HG02870 (cell line): ENCODE data around the gene PARVB.

Experiments used
- ATAC-seq: cut with Tn5 transposase; IDR thresholded peaks from one replicate; pipeline ENCODE4 v1.9.1; 2021; ENCODE audit warnings: mild to moderate bottlenecking, moderate library complexity; ENCODE audit not compliant: unreplicated experiment

PARVB gene

GRCh38 chr22:44084044-44084772 is 60.1 kb downstream of the PARVB start:
- no peak for ATAC-seq

- no peak for ATAC-seq
Measured at GRCh38 chr22:44085743-44086270, 61.7 kb downstream of the PARVB start.

GRCh38 chr22:44086271-44087088 is 62.4 kb downstream of the PARVB start:
- ATAC-seq: no peak

- no peak for ATAC-seq
Measured at GRCh38 chr22:44087089-44087430, 63.0 kb downstream of the PARVB start.

GRCh38 chr22:44088976-44089570 is 65.0 kb downstream of the PARVB start:
- no peak for ATAC-seq

- no peak for ATAC-seq
Measured at GRCh38 chr22:44089717-44090570, 65.8 kb downstream of the PARVB start.

GRCh38 chr22:44090571-44090905 is 66.4 kb downstream of the PARVB start:
- ATAC-seq: no peak

- ATAC-seq: no peak
Measured at GRCh38 chr22:44091021-44091721, 67.1 kb downstream of the PARVB start.

GRCh38 chr22:44091751-44092150 is 67.6 kb downstream of the PARVB start:
- ATAC-seq: no peak

- ATAC-seq: no peak
Measured at GRCh38 chr22:44092636-44093220, 68.6 kb downstream of the PARVB start.

- ATAC-seq: no peak
Measured at GRCh38 chr22:44093791-44094190, 69.7 kb downstream of the PARVB start.

GRCh38 chr22:44094751-44095302 is 70.7 kb downstream of the PARVB start:
- ATAC-seq: no peak

- no peak for ATAC-seq
Measured at GRCh38 chr22:44096736-44097135, 72.6 kb downstream of the PARVB start.

GRCh38 chr22:44097263-44098020 is 73.3 kb downstream of the PARVB start:
- ATAC-seq: no peak

GRCh38 chr22:44098021-44098739 is 74.1 kb downstream of the PARVB start:
- ATAC-seq: no peak

GRCh38 chr22:44098966-44099530 is 74.9 kb downstream of the PARVB start:
- ATAC-seq: no peak

- no peak for ATAC-seq
Measured at GRCh38 chr22:44099696-44100095, 75.6 kb downstream of the PARVB start.

- ATAC-seq: no peak
Measured at GRCh38 chr22:44100411-44100810, 76.3 kb downstream of the PARVB start.
